Mesenchymal stem cell (in vitro differentiated cells and primary cell): ENCODE results near the gene APLF.

Source experiments
- DNase-seq: peaks from one replicate; pipeline ENCODE4 v3.0.0-alpha.2; 2013
- H2AFZ ChIP-seq: one replicate; pipeline ENCODE4 v1.6.1; 2013; ENCODE audit warnings: low read depth, mild to moderate bottlenecking, control low read depth, inconsistent platforms, low read length, moderate library complexity
- H2AK5ac ChIP-seq: 2 replicates; pipeline ENCODE4 v1.6.1; 2013; ENCODE audit warnings: low read length, moderate library complexity, mild to moderate bottlenecking, inconsistent platforms; ENCODE audit not compliant: severe bottlenecking
- H2BK120ac ChIP-seq: one replicate; pipeline ENCODE4 v1.6.1; 2013; ENCODE audit warnings: low read depth, mild to moderate bottlenecking, inconsistent platforms, low read length, moderate library complexity
- H2BK12ac ChIP-seq, 2 experiments: one replicate each; pipeline ENCODE4 v1.6.1; 2013; ENCODE audit warnings: inconsistent platforms in 2 of 2, low read length in 2 of 2, mild to moderate bottlenecking in 2 of 2, moderate library complexity in 2 of 2, control low read depth in 1 of 2
- H2BK15ac ChIP-seq: one replicate; pipeline ENCODE4 v1.6.1; 2013; ENCODE audit warnings: mild to moderate bottlenecking, low read depth, inconsistent platforms; ENCODE audit not compliant: poor library complexity, severe bottlenecking
- H2BK5ac ChIP-seq: 2 replicates; pipeline ENCODE4 v1.6.1; 2013; ENCODE audit warnings: low read depth, mild to moderate bottlenecking, low read length, control low read depth, inconsistent platforms; ENCODE audit not compliant: poor library complexity, severe bottlenecking
- H3K14ac ChIP-seq, 2 experiments: one replicate each; pipeline ENCODE4 v1.6.1; 2013; ENCODE audit warnings: inconsistent platforms in 2 of 2, low read length in 2 of 2, control low read depth in 1 of 2, mild to moderate bottlenecking in 1 of 2, moderate library complexity in 1 of 2
- H3K18ac ChIP-seq, 2 experiments: one replicate each; pipeline ENCODE4 v1.6.1; 2013; ENCODE audit warnings: inconsistent platforms in 2 of 2, low read length in 2 of 2, control low read depth in 1 of 2, low read depth in 1 of 2, mild to moderate bottlenecking in 1 of 2
- H3K23ac ChIP-seq, 2 experiments: one replicate each; pipeline ENCODE4 v1.6.1; 2013; ENCODE audit warnings: inconsistent platforms in 2 of 2, low read length in 2 of 2, mild to moderate bottlenecking in 2 of 2, moderate library complexity in 2 of 2, control low read depth in 1 of 2
- H3K27ac ChIP-seq: 2 replicates; pipeline ENCODE4 v1.5.1; 2013; ENCODE audit warnings: mild to moderate bottlenecking, moderate library complexity, low read length, control low read depth, inconsistent platforms; ENCODE audit not compliant: poor library complexity, severe bottlenecking
- H3K27me3 ChIP-seq, 2 experiments: 2 replicates each; pipeline versions ENCODE4 v1.6.1 to v1.7.0; 2013; ENCODE audit warnings: low read length in 2 of 2, mild to moderate bottlenecking in 2 of 2, moderate library complexity in 2 of 2, control low read depth in 1 of 2, inconsistent platforms in 1 of 2; ENCODE audit not compliant: control insufficient read depth in 1 of 2, insufficient read depth in 1 of 2
- H3K36me3 ChIP-seq, 2 experiments: 2 replicates each; pipeline versions ENCODE4 v1.6.1 to v1.7.0; 2013; ENCODE audit warnings: low read length in 2 of 2, control low read depth in 1 of 2, inconsistent platforms in 1 of 2, low read depth in 1 of 2, mild to moderate bottlenecking in 1 of 2; ENCODE audit not compliant: insufficient read depth in 2 of 2, control insufficient read depth in 1 of 2
- H3K4ac ChIP-seq, 2 experiments: one replicate each; pipeline ENCODE4 v1.6.1; 2013; ENCODE audit warnings: inconsistent platforms in 2 of 2, low read length in 2 of 2, mild to moderate bottlenecking in 2 of 2, moderate library complexity in 2 of 2, control low read depth in 1 of 2, low read depth in 1 of 2
- H3K4me1 ChIP-seq: 2 replicates; pipeline ENCODE4 v1.6.1; 2013; ENCODE audit warnings: low read depth, low read length, control low read depth; ENCODE audit not compliant: control insufficient read depth, insufficient read depth
- H3K4me2 ChIP-seq: 2 replicates; pipeline ENCODE4 v1.6.1; 2013; ENCODE audit warnings: low read length, mild to moderate bottlenecking, inconsistent platforms; ENCODE audit not compliant: poor library complexity, severe bottlenecking
- H3K4me3 ChIP-seq, 2 experiments: 2 replicates each; pipeline versions ENCODE4 v1.5.1 to v1.7.0; 2013; ENCODE audit warnings: low read length in 2 of 2, mild to moderate bottlenecking in 2 of 2, control low read depth in 1 of 2, low read depth in 1 of 2; ENCODE audit not compliant: insufficient read depth in 1 of 2
- H3K79me1 ChIP-seq: replicated peaks from 2 replicates; pipeline ENCODE4 v1.6.1; 2013; ENCODE audit warnings: mild to moderate bottlenecking, control low read depth, low read length, inconsistent platforms; ENCODE audit not compliant: poor library complexity, severe bottlenecking
- H3K9ac ChIP-seq: 2 replicates; pipeline ENCODE4 v1.7.0; 2013; ENCODE audit warnings: mild to moderate bottlenecking, low read length, moderate library complexity
- H3K9me3 ChIP-seq: 2 replicates; pipeline ENCODE4 v1.7.0; 2013; ENCODE audit warnings: mild to moderate bottlenecking, low read length; ENCODE audit not compliant: control insufficient read depth
- H4K8ac ChIP-seq: one replicate; pipeline ENCODE4 v1.6.1; 2013; ENCODE audit warnings: inconsistent platforms, mild to moderate bottlenecking, low read length, moderate library complexity
- H4K91ac ChIP-seq: one replicate; pipeline ENCODE4 v1.6.1; 2013; ENCODE audit warnings: mild to moderate bottlenecking, low read length, inconsistent platforms
- WGBS: methylation state at CpG from one replicate; pipeline ENCODE4 v1.1.7; 2013; ENCODE audit warnings: mixed read lengths; 5-methylcytosine and 5-hydroxymethylcytosine counted together

Gene APLF

GRCh38 chr2:68426446-68426845 is 40.9 kb upstream of the APLF start:
- 92% methylated on average over 1 of the region's 1 CpG for WGBS
- Histone ChIP-seq H2AK5ac (no peak overlapping the region), H2BK12ac (no peak overlapping the region), H2BK15ac (no peak overlapping the region), H3K27me3 (peaks cover 9 to 14% of the 10 kb centered on the region in 2 experiments), H2BK120ac (no peak overlapping the region), H3K23ac (no peak overlapping the region), H3K4me2 (no peak overlapping the region), H4K8ac (no peak overlapping the region), H3K9me3 (no peaks in the 10 kb centered on the region), H4K91ac (no peak overlapping the region), H2BK5ac (no peak overlapping the region), H3K36me3 (no peaks in the 10 kb centered on the region), H3K18ac (no peak overlapping the region), H3K4me3 (no peak overlapping the region), H3K14ac (no peak overlapping the region), H3K27ac (no peak overlapping the region), H2AFZ (no peak overlapping the region), H3K4me1 (no peaks in the 10 kb centered on the region), H3K4ac (no peak overlapping the region), H3K79me1 (no peaks in the 10 kb centered on the region), H3K9ac (no peak overlapping the region)
- DNase-seq = no peak

GRCh38 chr2:68426848-68427579 is 40.4 kb upstream of the APLF start:
- no peak overlapping the region for H4K91ac ChIP-seq
- H2BK12ac ChIP-seq = no peak overlapping the region
- H3K14ac ChIP-seq = no peak overlapping the region
- H2BK15ac ChIP-seq = no peak overlapping the region
- peak; percentile 28 for DNase-seq
- H3K4me2 ChIP-seq = no peak overlapping the region
- H2BK5ac ChIP-seq = no peak overlapping the region
- H2AK5ac ChIP-seq = no peak overlapping the region
- H3K23ac ChIP-seq = no peak overlapping the region
- H3K18ac ChIP-seq = no peak overlapping the region
- 86% methylated on average over 9 of the region's 10 CpGs for WGBS
- H3K27me3 ChIP-seq = peaks cover 5 to 8% of the 10 kb centered on the region in 2 experiments
- H3K4ac ChIP-seq = no peak overlapping the region
- H3K9ac ChIP-seq = no peak overlapping the region
- H3K36me3 ChIP-seq = no peaks in the 10 kb centered on the region
- H2AFZ ChIP-seq = no peak overlapping the region
- no peaks in the 10 kb centered on the region for H3K79me1 ChIP-seq
- no peaks in the 10 kb centered on the region for H3K9me3 ChIP-seq
- no peaks in the 10 kb centered on the region for H3K4me1 ChIP-seq
- H3K27ac ChIP-seq = no peak overlapping the region
- H3K4me3 ChIP-seq = no peak overlapping the region
- H4K8ac ChIP-seq = no peak overlapping the region
- H2BK120ac ChIP-seq = no peak overlapping the region

GRCh38 chr2:68428126-68428525 is 39.3 kb upstream of the APLF start:
- H4K8ac ChIP-seq = no peak overlapping the region
- H2BK12ac ChIP-seq = no peak overlapping the region
- H2BK15ac ChIP-seq = no peak overlapping the region
- H3K4me1 ChIP-seq = peaks cover 2% of the 10 kb centered on the region
- H3K9me3 ChIP-seq = no peaks in the 10 kb centered on the region
- no peak overlapping the region for H3K4ac ChIP-seq
- no peak overlapping the region for H2AFZ ChIP-seq
- no peaks in the 10 kb centered on the region for H3K36me3 ChIP-seq
- H2AK5ac ChIP-seq = no peak overlapping the region
- no peak overlapping the region for H3K14ac ChIP-seq
- H3K4me3 ChIP-seq = no peak overlapping the region
- H3K27ac ChIP-seq = no peak overlapping the region
- no peak overlapping the region for H4K91ac ChIP-seq
- peaks cover 8% of the 10 kb centered on the region in 2 experiments for H3K27me3 ChIP-seq
- no peaks in the 10 kb centered on the region for H3K79me1 ChIP-seq
- 78% methylated on average over 2 of the region's 4 CpGs for WGBS
- no peak overlapping the region for H2BK5ac ChIP-seq
- no peak overlapping the region for H3K23ac ChIP-seq
- no peak overlapping the region for H3K4me2 ChIP-seq
- H3K9ac ChIP-seq = no peak overlapping the region
- DNase-seq = no peak
- no peak overlapping the region for H3K18ac ChIP-seq
- no peak overlapping the region for H2BK120ac ChIP-seq

GRCh38 chr2:68428746-68429145 is 38.6 kb upstream of the APLF start:
- no peak overlapping the region for H3K23ac ChIP-seq
- H3K4me1 ChIP-seq = peaks cover 4% of the 10 kb centered on the region
- no peak overlapping the region for H4K8ac ChIP-seq
- H3K4ac ChIP-seq = no peak overlapping the region
- no peak overlapping the region for H4K91ac ChIP-seq
- H3K79me1 ChIP-seq = no peaks in the 10 kb centered on the region
- H2BK12ac ChIP-seq = no peak overlapping the region
- H3K9ac ChIP-seq = no peak overlapping the region
- no peak for DNase-seq
- no peak overlapping the region for H3K14ac ChIP-seq
- no peak overlapping the region for H2AFZ ChIP-seq
- H3K27ac ChIP-seq = no peak overlapping the region
- no peak overlapping the region for H2BK120ac ChIP-seq
- no peak overlapping the region for H3K18ac ChIP-seq
- no peaks in the 10 kb centered on the region for H3K9me3 ChIP-seq
- H2BK5ac ChIP-seq = no peak overlapping the region
- H3K4me2 ChIP-seq = no peak overlapping the region
- H3K4me3 ChIP-seq = no peak overlapping the region
- no peaks in the 10 kb centered on the region for H3K36me3 ChIP-seq
- 100% methylated on average over 1 of the region's 1 CpG for WGBS
- H3K27me3 ChIP-seq = peaks cover 8 to 11% of the 10 kb centered on the region in 2 experiments
- H2AK5ac ChIP-seq = no peak overlapping the region
- no peak overlapping the region for H2BK15ac ChIP-seq
